H1 (cell line): ENCODE data around the gene QRICH1. TPM values are rescaled to one million over a fixed set of nuclear protein-coding genes. Genes with fewer than 3 reads are reported as not detected.

Source experiments
- CTCF ChIA-PET: fragments of 300-600 bp; sonication (Branson Sonifier 250); formaldehyde crosslinking; loops from one replicate; lab custom pipeline; 2021; ENCODE audit not compliant: partially characterized antibody; lab: Charles Lee
- POLR2A ChIA-PET: fragments of 300-600 bp; sonication (Branson Sonifier 250); formaldehyde crosslinking; loops from one replicate; lab custom pipeline; 2021; ENCODE audit warnings: inconsistent platforms; ENCODE audit not compliant: partially characterized antibody; lab: Charles Lee
- DNase-seq, 2 experiments: peaks; one replicate each; pipeline versions ENCODE4 v3.0.0 to v3.0.0-alpha.2; 2010 to 2022; ENCODE audit warnings: low spot score in 2 of 2, low read depth in 1 of 2, mixed read lengths in 1 of 2
- FAIRE-seq: peaks from 2 replicates; lab custom pipeline; 2011; peaks lifted over from hg19 to GRCh38; lab: Jason Lieb, UNC
- H2AFZ ChIP-seq: 2 replicates; pipeline ENCODE4 v1.8.1; 2012; ENCODE audit warnings: low read length, inconsistent platforms
- H2AK5ac ChIP-seq: 2 replicates; pipeline ENCODE4 v1.6.1; 2013; ENCODE audit warnings: low read depth, low read length
- H2BK120ac ChIP-seq: replicated peaks from 2 replicates; pipeline ENCODE3; 2013; ENCODE audit warnings: low read depth, low read length, inconsistent platforms
- H2BK12ac ChIP-seq: 2 replicates; pipeline ENCODE4 v1.6.1; 2013; ENCODE audit warnings: low read depth, low read length
- H2BK15ac ChIP-seq: 2 replicates; pipeline ENCODE4 v1.6.1; 2013; ENCODE audit warnings: low read length
- H2BK20ac ChIP-seq: 2 replicates; pipeline ENCODE4 v1.6.1; 2013; ENCODE audit warnings: low read length
- H2BK5ac ChIP-seq: 2 replicates; pipeline ENCODE4 v1.6.1; 2013; ENCODE audit warnings: low read depth, low read length
- H3K14ac ChIP-seq: 2 replicates; pipeline ENCODE4 v1.6.1; 2013; ENCODE audit warnings: inconsistent platforms; ENCODE audit not compliant: insufficient read length
- H3K18ac ChIP-seq: 2 replicates; pipeline ENCODE4 v1.6.1; 2013; ENCODE audit warnings: low read length; ENCODE audit errors: extremely low read depth
- H3K23ac ChIP-seq: 2 replicates; pipeline ENCODE4 v1.6.1; 2013; ENCODE audit warnings: inconsistent platforms; ENCODE audit not compliant: insufficient read length
- H3K23me2 ChIP-seq: 2 replicates; pipeline ENCODE4 v1.6.1; 2013; ENCODE audit warnings: low read depth, low read length
- H3K27ac ChIP-seq: 2 replicates; pipeline ENCODE4 v1.6.1; 2011; ENCODE audit warnings: low read depth, low read length, inconsistent platforms
- H3K27me3 ChIP-seq, 4 experiments: replicated peaks in 1 of 4; 1 replicate in 1 of 4; 2 replicates in 3 of 4; pipeline versions ENCODE4 v1.6.1 to v1.8.1; 2011 to 2013; ENCODE audit warnings: low read length in 3 of 4, mild to moderate bottlenecking in 3 of 4, inconsistent platforms in 2 of 4, mixed read lengths in 2 of 4, moderate library complexity in 1 of 4; ENCODE audit not compliant: control insufficient read depth in 3 of 4, insufficient read depth in 3 of 4; ENCODE audit errors: extremely low read depth in 1 of 4
- H3K36me3 ChIP-seq, 4 experiments: 2 replicates each; pipeline versions ENCODE4 v1.6.1 to v1.8.1; 2011 to 2013; ENCODE audit warnings: mild to moderate bottlenecking in 4 of 4, low read length in 3 of 4, moderate library complexity in 2 of 4, control low read depth in 1 of 4, inconsistent platforms in 1 of 4; ENCODE audit not compliant: insufficient read depth in 4 of 4, control insufficient read depth in 2 of 4
- H3K4ac ChIP-seq: replicated peaks from 2 replicates; pipeline ENCODE3; 2013; ENCODE audit warnings: low read length, low read depth, mixed read lengths, inconsistent platforms; ENCODE audit not compliant: insufficient read length
- H3K4me1 ChIP-seq, 4 experiments: replicated peaks in 1 of 4; 1 replicate in 1 of 4; 2 replicates in 3 of 4; pipeline versions ENCODE4 v1.6.1 to v1.8.1; 2011 to 2013; ENCODE audit warnings: low read length in 3 of 4, inconsistent platforms in 2 of 4, mixed read lengths in 1 of 4; ENCODE audit not compliant: insufficient read depth in 4 of 4, control insufficient read depth in 3 of 4
- H3K4me2 ChIP-seq, 2 experiments: 2 replicates each; pipeline versions ENCODE4 v1.6.1 to v1.8.1; 2011 to 2013; ENCODE audit warnings: low read depth in 2 of 2, low read length in 2 of 2, control low read depth in 1 of 2, inconsistent platforms in 1 of 2, mild to moderate bottlenecking in 1 of 2; ENCODE audit not compliant: insufficient read depth in 1 of 2
- H3K4me3 ChIP-seq, 4 experiments: fragments of 200-600, 300-600 bp in 1 of 4; sonication (generic), shearing (Covaris generic), sonication (Bioruptor Twin) in 1 of 4; 2 replicates each; pipeline versions ENCODE4 v1.5.1 to v1.8.1; 2011 to 2016; ENCODE audit warnings: low read length in 4 of 4, low read depth in 3 of 4, control low read depth in 2 of 4, inconsistent platforms in 2 of 4, mild to moderate bottlenecking in 2 of 4, mixed read lengths in 1 of 4, moderate library complexity in 1 of 4; ENCODE audit not compliant: insufficient read depth in 2 of 4; ENCODE audit errors: extremely low read depth in 1 of 4
- H3K56ac ChIP-seq: replicated peaks from 2 replicates; pipeline ENCODE3; 2013; ENCODE audit warnings: low read depth, mild to moderate bottlenecking, mixed read lengths, low read length, inconsistent platforms; ENCODE audit not compliant: insufficient read length
- H3K79me1 ChIP-seq: 2 replicates; pipeline ENCODE4 v1.6.1; 2013; ENCODE audit warnings: low read depth, low read length, control low read depth
- H3K79me2 ChIP-seq, 2 experiments: 2 replicates each; pipeline versions ENCODE4 v1.6.1 to v1.8.1; 2012 to 2013; ENCODE audit warnings: low read length in 2 of 2, mild to moderate bottlenecking in 2 of 2, inconsistent platforms in 1 of 2; ENCODE audit not compliant: insufficient read depth in 2 of 2, control insufficient read depth in 1 of 2
- H3K9ac ChIP-seq, 4 experiments: replicated peaks in 1 of 4; 1 replicate in 1 of 4; 2 replicates in 3 of 4; pipeline versions ENCODE4 v1.6.1 to v1.8.1; 2011 to 2013; ENCODE audit warnings: low read depth in 3 of 4, low read length in 3 of 4, control low read depth in 2 of 4, mild to moderate bottlenecking in 2 of 4, moderate library complexity in 2 of 4, inconsistent platforms in 1 of 4; ENCODE audit errors: extremely low read depth in 1 of 4
- H3K9me3 ChIP-seq, 2 experiments: 2 replicates each; pipeline versions ENCODE4 v1.6.1 to v1.8.1; 2012 to 2013; ENCODE audit warnings: mild to moderate bottlenecking in 2 of 2, moderate library complexity in 2 of 2, control low read depth in 1 of 2, inconsistent platforms in 1 of 2, low read depth in 1 of 2, low read length in 1 of 2, mixed read lengths in 1 of 2; ENCODE audit not compliant: insufficient read depth in 2 of 2
- H4K20me1 ChIP-seq, 2 experiments: replicated peaks in 1 of 2; 2 replicates each; pipeline versions ENCODE3 to v1.8.1; 2011 to 2013; ENCODE audit warnings: inconsistent platforms in 2 of 2, low read length in 2 of 2, mild to moderate bottlenecking in 1 of 2; ENCODE audit not compliant: insufficient read depth in 2 of 2, control insufficient read depth in 1 of 2
- H4K5ac ChIP-seq: 2 replicates; pipeline ENCODE4 v1.6.1; 2013; ENCODE audit warnings: low read length, low read depth, mixed read lengths, inconsistent platforms; ENCODE audit not compliant: insufficient read length
- H4K8ac ChIP-seq: 2 replicates; pipeline ENCODE4 v1.8.0; 2013; ENCODE audit warnings: mild to moderate bottlenecking, moderate library complexity, low read length, inconsistent platforms; ENCODE audit not compliant: insufficient read depth; ENCODE audit errors: extremely low read depth
- H4K91ac ChIP-seq: replicated peaks from 2 replicates; pipeline ENCODE3; 2013; ENCODE audit warnings: low read length, mixed read lengths, inconsistent platforms; ENCODE audit not compliant: insufficient read length
- ATF3 ChIP-seq: IDR thresholded peaks from 2 replicates; pipeline ENCODE4 v1.6.1; 2011; ENCODE audit warnings: low read depth, mild to moderate bottlenecking, low read length; ENCODE audit not compliant: insufficient read depth
- FOSL1 ChIP-seq: IDR thresholded peaks from 2 replicates; pipeline ENCODE4 v1.6.1; 2011; ENCODE audit warnings: mild to moderate bottlenecking, low read depth, low read length, moderate library complexity; ENCODE audit not compliant: insufficient read depth
- KDM5A ChIP-seq: fragments of 200-600 bp; IDR thresholded peaks from 2 replicates; pipeline ENCODE4 v1.7.1; 2012; ENCODE audit warnings: mild to moderate bottlenecking, low read length, inconsistent platforms, mixed read lengths
- SAP30 ChIP-seq: fragments of 300-600 bp; sonication (generic); IDR thresholded peaks from 2 replicates; pipeline ENCODE4 v1.7.1; 2012; ENCODE audit warnings: low read length, moderate library complexity, mild to moderate bottlenecking, inconsistent platforms; ENCODE audit not compliant: insufficient read depth, insufficient replicate concordance
- SIN3A ChIP-seq, 2 experiments: IDR thresholded peaks in 1 of 2; conservative IDR thresholded peaks in 1 of 2; 2 replicates each; pipeline ENCODE4 v1.6.1; 2011 to 2012; ENCODE audit warnings: low read length in 2 of 2, improper control_type of control experiment in 1 of 2, low read depth in 1 of 2, mild to moderate bottlenecking in 1 of 2
- SIRT6 ChIP-seq: IDR thresholded peaks from one replicate; pipeline ENCODE4 v1.7.1; 2012; ENCODE audit warnings: low read length, inconsistent platforms
- TAF1 ChIP-seq: IDR thresholded peaks from 2 replicates; pipeline ENCODE4 v1.6.1; 2011; ENCODE audit warnings: mild to moderate bottlenecking, low read depth, low read length
- TEAD4 ChIP-seq: IDR thresholded peaks from 2 replicates; pipeline ENCODE4 v1.6.1; 2012; ENCODE audit warnings: low read depth, low read length, inconsistent platforms, mixed read lengths
- WGBS, 2 experiments: shearing (Covaris generic) in 1 of 2; methylation state at CpG; one replicate each; pipeline versions ENCODE4 v1.1.6 to v1.1.7; 2013 to 2015; ENCODE audit warnings: low lambda C conversion rate in 2 of 2, mixed read lengths in 2 of 2, inconsistent platforms in 1 of 2, low coverage in 1 of 2, missing lambda C conversion rate in 1 of 2; ENCODE audit not compliant: insufficient replicate concordance in 2 of 2, insufficient coverage in 1 of 2, insufficient read length in 1 of 2; ENCODE audit errors: extremely low coverage in 1 of 2, missing lambda C conversion rate in 1 of 2; 5-methylcytosine and 5-hydroxymethylcytosine counted together
- polyA plus RNA-seq, 7 experiments: library from polyadenylated mRNA; depleted of rRNA in 3 of 7; stranded (reverse) in 5 of 7; unstranded in 2 of 7; fragments of >200 nt in 5 of 7; fragments of 200-250 nt in 2 of 7; gene quantifications; 1 replicate in 5 of 7; 2 replicates in 1 of 7; 4 replicates in 1 of 7; pipeline versions ENCODE4 v1.2.1 to v1.2.3, GENCODE V29; 2011 to 2013; ENCODE audit warnings: missing spikeins in 2 of 7, mixed read lengths in 2 of 7
- total RNA-seq: library from RNA; stranded (reverse); fragmentation: NEBNext Ultra II Directional; extraction: Animal tissue kit (Norgen Biotek cat#: 25700); gene quantifications from 2 replicates; pipeline ENCODE4 v1.2.1, GENCODE V29; 2021

QRICH1 gene
- total and polyA plus RNA-seq, 2 of the 8 experiments (the other 6 are each of a cell fraction or from before 2014, with no cell fraction given), result 128 to 142 TPM

GRCh38 chr3:48989796-48990635, 103.9 kb downstream of the QRICH1 start, which contains the start of gene P4HTM:
TSS of gene P4HTM (plus strand) at chr3:48990241. CDS start at chr3:48990257, 16 bp downstream.
- Histone ChIP-seq H3K27ac (peak within 1 kb of the TSS; percentile 87), H3K14ac (no peak within 1 kb of the TSS), H3K27me3 (no peaks in the 10 kb centered on the region), H3K9ac (peak within 1 kb of the TSS; percentile 78 to 89 (median 84)), H4K5ac (peak within 1 kb of the TSS; percentile 97), H3K56ac (peak within 1 kb of the TSS; percentile 86), H3K4me3 (peak within 1 kb of the TSS; percentile 66 to 83 (median 76)), H3K9me3 (no peaks in the 10 kb centered on the region), H2BK20ac (0 out of 2 replicates have a peak within 1 kb of the TSS, but pooled peaks have one; percentile 48), H3K23me2 (peaks cover 20% of the 10 kb centered on the region), H3K4ac (peak within 1 kb of the TSS; percentile 94), H3K18ac (peak within 1 kb of the TSS; percentile 97), H3K79me1 (no peaks in the 10 kb centered on the region; the same call in 1 of the 2 replicates), H4K91ac (peak within 1 kb of the TSS; percentile 96), H3K23ac (no peak within 1 kb of the TSS), H3K79me2 (peaks cover 0 to 21% of the 10 kb centered on the region in 2 experiments; a peak in 2 of 4 replicates), H2AFZ (peak within 1 kb of the TSS; percentile 36; the same call in 1 of the 2 replicates), H3K36me3 (peaks cover 0 to 5% (median 1%) of the 10 kb centered on the region in 4 experiments; a peak in 5 of 8 replicates), H2BK12ac (peak within 1 kb of the TSS; percentile 80), H4K8ac (peak within 1 kb of the TSS; percentile 85), H3K4me2 (peak within 1 kb of the TSS; percentile 84 to 94), H2AK5ac (peak within 1 kb of the TSS; percentile 33; the same call in 1 of the 2 replicates), H2BK5ac (peak within 1 kb of the TSS; percentile 89), H2BK120ac (peak within 1 kb of the TSS; percentile 62), H4K20me1 (peaks cover 3 to 4% of the 10 kb centered on the region in 2 experiments), H3K4me1 (peaks cover 7 to 17% (median 10%) of the 10 kb centered on the region in 4 experiments; a peak in 5 of 7 replicates), H2BK15ac (no peak within 1 kb of the TSS)
- no peak for FAIRE-seq
- 2% methylated on average over 72 of the region's 91 CpGs; no CpG with 5 or more reads in 1 of the 2 experiments for WGBS, 2 experiments
- POLR2A ChIA-PET, result interaction anchor here (0.9 to 38.8 kb wide), 13 partner anchors 10 to 452 kb away, joined by 3 to 1518 read pairs (median 5); partner anchors contain the start of genes CELSR3, DALRD3, IMPDH2 and NDUFAF3
- CTCF ChIA-PET, result interaction anchor here (1.1 to 19.9 kb wide), 5 partner anchors 7 to 103 kb away, joined by 4 to 467 read pairs (median 22); partner anchors contain the start of genes DALRD3, NDUFAF3 and WDR6
- peak; percentile 63 to 84 for DNase-seq
- no peak for TF ChIP-seq FOSL1
- no peak for TF ChIP-seq KDM5A
- TF ChIP-seq ATF3, result peak; percentile 52
- peak; percentile 51; the same call in 1 of the 2 replicates for TF ChIP-seq TEAD4
- TF ChIP-seq SAP30, result no peak
- no peak for TF ChIP-seq SIRT6
- TF ChIP-seq TAF1, result peak; percentile 88
- peak in 1 of 2 experiments; percentile 34; a peak in 2 of 4 replicates for TF ChIP-seq SIN3A (conservative IDR thresholded peaks at IDR 0.05 in 1 of 2, IDR thresholded peaks at IDR 0.05 in 1 of 2; ENCODE audit: low read depth in 1 of 2, low read length in 2 of 2)
